ENCODE measurements around the gene PITX1. TPM values are rescaled to one million over a fixed set of nuclear protein-coding genes. Genes with fewer than 3 reads are reported as not detected.

Gene PITX1
- total RNA-seq, 2 donors from 2014 or later, result 1.3 to 2.4 TPM

GRCh38 chr5:135047347-135047695 is 13.3 kb upstream of the PITX1 start:
- Histone ChIP-seq H3K27ac (ENCODE audit: low read depth, low read length) (no peak overlapping the region), H3K36me3 (ENCODE audit: control insufficient read depth, insufficient read depth, low read length) (no peaks in the 10 kb centered on the region), H3K9me3 (ENCODE audit: control insufficient read depth, low read length) (no peaks in the 10 kb centered on the region), H3K4me1 (ENCODE audit: control insufficient read depth, insufficient read depth, low read length) (no peaks in the 10 kb centered on the region), H3K9ac (ENCODE audit: extremely low read depth, low read length, poor library complexity, severe bottlenecking) (no peak overlapping the region), H3K27me3 (ENCODE audit: control insufficient read depth, insufficient read depth, low read length, poor library complexity, severe bottlenecking) (peaks cover 98% of the 10 kb centered on the region), H3K4me3 (ENCODE audit: low read length) (no peak overlapping the region)
- no peak overlapping the region for H3K27ac Mint-ChIP-seq
- H3K36me3 Mint-ChIP-seq (ENCODE audit: low read depth), result no peaks in the 10 kb centered on the region
- H3K9me3 Mint-ChIP-seq, result no peaks in the 10 kb centered on the region
- DNase-seq, result no peak
- H3K4me1 Mint-ChIP-seq, result peaks cover 7% of the 10 kb centered on the region
- no peak overlapping the region for H3K4me3 Mint-ChIP-seq
- peaks cover 100% of the 10 kb centered on the region for H3K27me3 Mint-ChIP-seq (ENCODE audit: insufficient read depth)
- 71 to 84% methylated on average over 2 of the region's 2 CpGs for WGBS, 2 experiments (ENCODE audit: insufficient coverage in 1 of 2, insufficient read length in 1 of 2)
- no peak for TF ChIP-seq CTCF (conservative IDR thresholded peaks at IDR 0.05)

GRCh38 chr5:135046661-135047346 is 12.8 kb upstream of the PITX1 start:
- 86 to 88% methylated on average over 4 to 5 of the region's 5 CpGs for WGBS, 2 experiments (ENCODE audit: insufficient coverage in 1 of 2, insufficient read length in 1 of 2)
- peaks cover 98% of the 10 kb centered on the region for H3K27me3 ChIP-seq (ENCODE audit: control insufficient read depth, insufficient read depth, low read length, poor library complexity, severe bottlenecking)

GRCh38 chr5:135045488-135045887 is 11.5 kb upstream of the PITX1 start:
- Histone ChIP-seq H3K4me3 (ENCODE audit: low read length) (no peak overlapping the region), H3K27me3 (ENCODE audit: control insufficient read depth, insufficient read depth, low read length, poor library complexity, severe bottlenecking) (peaks cover 98% of the 10 kb centered on the region), H3K9ac (ENCODE audit: extremely low read depth, low read length, poor library complexity, severe bottlenecking) (no peak overlapping the region), H3K4me1 (ENCODE audit: control insufficient read depth, insufficient read depth, low read length) (no peaks in the 10 kb centered on the region), H3K36me3 (ENCODE audit: control insufficient read depth, insufficient read depth, low read length) (no peaks in the 10 kb centered on the region), H3K27ac (ENCODE audit: low read depth, low read length) (no peak overlapping the region), H3K9me3 (ENCODE audit: control insufficient read depth, low read length) (no peaks in the 10 kb centered on the region)
- TF ChIP-seq CTCF (conservative IDR thresholded peaks at IDR 0.05), result no peak
- peaks cover 100% of the 10 kb centered on the region for H3K27me3 Mint-ChIP-seq (ENCODE audit: insufficient read depth)
- peaks cover 3% of the 10 kb centered on the region for H3K4me1 Mint-ChIP-seq
- no peak overlapping the region for H3K27ac Mint-ChIP-seq
- H3K36me3 Mint-ChIP-seq (ENCODE audit: low read depth), result no peaks in the 10 kb centered on the region
- H3K4me3 Mint-ChIP-seq, result no peak overlapping the region
- no peaks in the 10 kb centered on the region for H3K9me3 Mint-ChIP-seq
- no peak for DNase-seq

More at GRCh38 chr5:135046661-135047346, 12.8 kb upstream of the PITX1 start:
- no peak overlapping the region for H3K27ac Mint-ChIP-seq
- H3K4me1 Mint-ChIP-seq, result peaks cover 7% of the 10 kb centered on the region
- no peak overlapping the region for H3K9ac ChIP-seq (ENCODE audit: extremely low read depth, low read length, poor library complexity, severe bottlenecking)
- no peak overlapping the region for H3K27ac ChIP-seq (ENCODE audit: low read depth, low read length)
- DNase-seq, result no peak
- H3K4me3 ChIP-seq (ENCODE audit: low read length), result no peak overlapping the region
- no peaks in the 10 kb centered on the region for H3K4me1 ChIP-seq (ENCODE audit: control insufficient read depth, insufficient read depth, low read length)
- H3K9me3 ChIP-seq (ENCODE audit: control insufficient read depth, low read length), result no peaks in the 10 kb centered on the region
- no peak overlapping the region for H3K4me3 Mint-ChIP-seq
- H3K36me3 ChIP-seq (ENCODE audit: control insufficient read depth, insufficient read depth, low read length), result no peaks in the 10 kb centered on the region
- H3K27me3 Mint-ChIP-seq (ENCODE audit: insufficient read depth), result peaks cover 100% of the 10 kb centered on the region
- no peaks in the 10 kb centered on the region for H3K9me3 Mint-ChIP-seq
- no peaks in the 10 kb centered on the region for H3K36me3 Mint-ChIP-seq (ENCODE audit: low read depth)
- no peak for TF ChIP-seq CTCF (conservative IDR thresholded peaks at IDR 0.05)

Measured in endodermal cell (in vitro differentiated cells).